Lung (tissue), 5 donors: ENCODE results near the gene GDF11. TPM values are rescaled to one million over a fixed set of nuclear protein-coding genes. Genes with fewer than 3 reads are reported as not detected.

Source experiments
- polyA plus RNA-seq, 2 donors: library from polyadenylated mRNA; stranded (reverse); fragments of 200-250 nt; gene quantifications; one replicate each; pipeline ENCODE4 v1.2.1, GENCODE V29; 2013
- small RNA-seq: library from RNA; depleted of rRNA; stranded (forward); fragments of <200 nt; gene quantifications from one replicate; pipeline ENCODE3, GENCODE V24; 2014; ENCODE audit warnings: low replicate concordance
- total RNA-seq, 2 donors: library from RNA; depleted of rRNA in 1 of 2; stranded (reverse); fragments of >200 nt in 1 of 2; gene quantifications; one replicate each; pipeline ENCODE4 v1.2.1, GENCODE V29; 2014 to 2021
- donor health status: Bipolar disorder and iron deficiency.
- donor health status: healthy.
- donor health status: DM: yes; HTN: yes; CAD: no.

The GDF11 gene
- total and polyA plus RNA-seq, 4 donors = 0.93 to 8.3 (median 3.2) TPM

Small RNAs within 50 kb of the gene (small RNA-seq; reads per million reads assigned to genes)
- gene AC009779.1 (not detected), gene RF00017 (not detected)

Other genes starting within 250 kb of the GDF11 start
- gene OR6C4, start 193.5 kb upstream of the GDF11 start, total RNA-seq = not detected
- gene OR6C4, start 193.5 kb upstream of the GDF11 start, polyA plus RNA-seq = not detected
- gene OR2AP1, start 170.7 kb upstream of the GDF11 start, total RNA-seq = not detected
- not detected for gene OR2AP1, start 170.7 kb upstream of the GDF11 start, polyA plus RNA-seq
- gene OR10P1, start 106.2 kb upstream of the GDF11 start, total RNA-seq = not detected
- not detected for gene OR10P1, start 106.2 kb upstream of the GDF11 start, polyA plus RNA-seq
- 10 to 100 TPM; 13.5 to 28.4 TPM for gene ITGA7, start 35.2 kb upstream of the GDF11 start, total RNA-seq
- 10 to 100 TPM in 1 of 2 donors, 1 to 10 TPM in 1; 8.2 to 22.0 TPM for gene ITGA7, start 35.2 kb upstream of the GDF11 start, polyA plus RNA-seq
- 100 to 1,000 TPM in 1 of 2 donors, 10 to 100 TPM in 1; 53.9 to 132 TPM for gene BLOC1S1, start 27.1 kb upstream of the GDF11 start, total RNA-seq
- gene BLOC1S1, start 27.1 kb upstream of the GDF11 start, polyA plus RNA-seq = 100 to 1,000 TPM; 351 to 374 TPM
- 1 to 10 TPM; 4.4 to 5.4 TPM for gene RDH5, start 22.7 kb upstream of the GDF11 start, total RNA-seq
- 1 to 10 TPM; 3.1 to 3.4 TPM for gene RDH5, start 22.7 kb upstream of the GDF11 start, polyA plus RNA-seq
- 1,000 to 10,000 TPM in 1 of 2 donors, 100 to 1,000 TPM in 1; 516 to 1,425 TPM for gene CD63, start 14.1 kb upstream of the GDF11 start, total RNA-seq
- 1,000 to 10,000 TPM; 1,829 to 2,824 TPM for gene CD63, start 14.1 kb upstream of the GDF11 start, polyA plus RNA-seq
- 10 to 100 TPM; 51.9 to 76.7 TPM for gene SARNP, start 74.6 kb downstream of the GDF11 start, total RNA-seq
- 100 to 1,000 TPM in 1 of 2 donors, 10 to 100 TPM in 1; 87.7 to 102 TPM for gene SARNP, start 74.6 kb downstream of the GDF11 start, polyA plus RNA-seq
- gene ORMDL2, start 74.9 kb downstream of the GDF11 start, total RNA-seq = 10 to 100 TPM; 22.4 to 69.2 TPM
- 10 to 100 TPM; 94.6 to 98.1 TPM for gene ORMDL2, start 74.9 kb downstream of the GDF11 start, polyA plus RNA-seq
- gene DNAJC14, start 86.5 kb downstream of the GDF11 start, total RNA-seq = 10 to 100 TPM; 24.9 to 33.0 TPM
- gene DNAJC14, start 86.5 kb downstream of the GDF11 start, polyA plus RNA-seq = 10 to 100 TPM; 15.8 to 30.7 TPM
- gene MMP19, start 99.8 kb downstream of the GDF11 start, total RNA-seq = 10 to 100 TPM in 1 of 2 donors, 1 to 10 TPM in 1; 9.6 to 53.9 TPM
- gene MMP19, start 99.8 kb downstream of the GDF11 start, polyA plus RNA-seq = 10 to 100 TPM in 1 of 2 donors, 1 to 10 TPM in 1; 9.3 to 92.1 TPM
- 10 to 100 TPM; 32.0 to 32.3 TPM for gene PYM1, start 184.8 kb downstream of the GDF11 start, total RNA-seq
- gene PYM1, start 184.8 kb downstream of the GDF11 start, polyA plus RNA-seq = 10 to 100 TPM; 37.7 to 44.9 TPM
- 10 to 100 TPM; 33.7 to 41.1 TPM for gene DGKA, start 188.0 kb downstream of the GDF11 start, total RNA-seq
- 10 to 100 TPM; 19.3 to 28.0 TPM for gene DGKA, start 188.0 kb downstream of the GDF11 start, polyA plus RNA-seq
- 1 to 10 TPM in 1 of 2 donors, under 1 TPM in 1; 0.43 to 1.7 TPM for gene PMEL, start 222.9 kb downstream of the GDF11 start, total RNA-seq
- 1 to 10 TPM; 1.0 to 1.1 TPM for gene PMEL, start 222.9 kb downstream of the GDF11 start, polyA plus RNA-seq
- 10 to 100 TPM; 27.4 to 28.0 TPM for gene CDK2, start 223.7 kb downstream of the GDF11 start, total RNA-seq
- 10 to 100 TPM; 13.0 to 25.5 TPM for gene CDK2, start 223.7 kb downstream of the GDF11 start, polyA plus RNA-seq
- 100 to 1,000 TPM; 113 to 118 TPM for gene RAB5B, start 231.0 kb downstream of the GDF11 start, total RNA-seq
- gene RAB5B, start 231.0 kb downstream of the GDF11 start, polyA plus RNA-seq = 10 to 100 TPM; 64.5 to 70.0 TPM